ENCODE data around the gene DNASE1L1. TPM values are rescaled to one million over a fixed set of nuclear protein-coding genes. Genes with fewer than 3 reads are reported as not detected.

The DNASE1L1 gene
- polyA plus RNA-seq, 1 of the 3 experiments (the other 2 are of a cell fraction), result 18.2 TPM

GRCh38 chrX:154355776-154356140, 53.3 kb downstream of the DNASE1L1 start (continued):
- TF ChIP-seq CTCF (IDR thresholded peaks at IDR 0.05), result 0 out of 2 replicates have a peak, but pooled peaks have one; percentile 16
- TF ChIP-seq CHD2 (IDR thresholded peaks at IDR 0.05; ENCODE audit: low read length, partially characterized antibody), result no peak
- no peak for TF ChIP-seq FOSL2 (IDR thresholded peaks at IDR 0.05; ENCODE audit: borderline replicate concordance, low read depth)
- no peak for TF ChIP-seq TAF1 (IDR thresholded peaks at IDR 0.05; ENCODE audit: borderline replicate concordance, low read depth, low read length)
- no peak for TF ChIP-seq RCOR1 (IDR thresholded peaks at IDR 0.05; ENCODE audit: low read length)
- no peak for TF ChIP-seq RFX5 (IDR thresholded peaks at IDR 0.05; ENCODE audit: low read length)

GRCh38 chrX:154355094-154355775, 53.8 kb downstream of the DNASE1L1 start:
- no peak overlapping the region for H2AFZ ChIP-seq (ENCODE audit: low read depth)
- TF ChIP-seq MEF2A (IDR thresholded peaks at IDR 0.05; ENCODE audit: borderline replicate concordance, low read depth) (no peak), TEAD4 (IDR thresholded peaks at IDR 0.05; ENCODE audit: borderline replicate concordance, insufficient read depth) (no peak), USF1 (IDR thresholded peaks at IDR 0.05; ENCODE audit: borderline replicate concordance, low read depth) (no peak), NFIC (IDR thresholded peaks at IDR 0.05; ENCODE audit: borderline replicate concordance) (no peak), RAD21 (IDR thresholded peaks at IDR 0.05; ENCODE audit: low read length) (no peak), ELF1 (IDR thresholded peaks at IDR 0.05) (no peak), JUND (IDR thresholded peaks at IDR 0.05) (no peak), IRF3 (IDR thresholded peaks at IDR 0.05; ENCODE audit: low read depth, low read length) (no peak), FOSL2 (IDR thresholded peaks at IDR 0.05; ENCODE audit: borderline replicate concordance, low read depth) (no peak), POLR2AphosphoS5 (IDR thresholded peaks at IDR 0.05; ENCODE audit: low read depth, low read length) (no peak), ZBTB33 (IDR thresholded peaks at IDR 0.05; ENCODE audit: borderline replicate concordance, low read depth) (no peak), TCF12 (IDR thresholded peaks at IDR 0.05) (no peak), REST (IDR thresholded peaks at IDR 0.05; ENCODE audit: low read depth, low read length) (no peak), MXI1 (IDR thresholded peaks at IDR 0.05; ENCODE audit: low read depth, low read length) (no peak), YY1 (IDR thresholded peaks at IDR 0.05; ENCODE audit: low read depth) (no peak), MAX (IDR thresholded peaks at IDR 0.05; ENCODE audit: low read depth) (no peak)

More at GRCh38 chrX:154355094-154355775, 53.8 kb downstream of the DNASE1L1 start:
- Histone ChIP-seq H3K9ac (no peak overlapping the region), H3K4me2 (no peak overlapping the region), H3K27me3 (ENCODE audit: insufficient read depth) (no peaks in the 10 kb centered on the region), H3K27ac (ENCODE audit: low read depth in 2 of 2, low read length in 1 of 2) (no peak overlapping the region), H3K9me3 (no peaks in the 10 kb centered on the region), H3F3A (replicated peaks; ENCODE audit: insufficient read depth) (peaks cover 54% of the 10 kb centered on the region), H3K79me2 (ENCODE audit: insufficient read depth) (peaks cover 37% of the 10 kb centered on the region), H3K36me3 (replicated peaks in 1 of 2; ENCODE audit: control insufficient read depth in 1 of 2, insufficient read depth in 2 of 2, low read length in 1 of 2) (peaks cover 6 to 78% of the 10 kb centered on the region in 2 experiments), H3K4me1 (ENCODE audit: control insufficient read depth in 1 of 2, insufficient read depth in 2 of 2, low read depth in 1 of 2, low read length in 1 of 2) (no peaks in the 10 kb centered on the region), H4K20me1 (ENCODE audit: insufficient read depth) (peaks cover 100% of the 10 kb centered on the region), H3K9me2 (no peaks in the 10 kb centered on the region), H3K4me3 (ENCODE audit: low read depth in 2 of 2, low read length in 1 of 2) (no peak overlapping the region)
- 77% methylated on average over 16 of the region's 30 CpGs for WGBS (ENCODE audit: low lambda C conversion rate)
- no peak for DNase-seq
- POLR2A ChIA-PET, result no interaction called here
- CTCF ChIA-PET, result interaction anchor here (0.7 kb wide), 1 partner anchor 8 kb away, joined by 3 read pairs; no protein-coding TSS in a partner anchor

Measured in SK-N-SH (cell line).